ENCODE results near the gene VEGFA. TPM values are rescaled to one million over a fixed set of nuclear protein-coding genes. Genes with fewer than 3 reads are reported as not detected.

The VEGFA gene
- total RNA-seq, 2 donors from 2014 or later = 113 to 216 TPM

- peaks cover 15% of the 10 kb centered on the region for H3K4me1 ChIP-seq
- H3K27me3 ChIP-seq = no peaks in the 10 kb centered on the region
- no peak overlapping the region for H3K9ac ChIP-seq (ENCODE audit: low read depth in 2 of 2, low read length in 2 of 2)
- no peaks in the 10 kb centered on the region for H3K36me3 ChIP-seq
- intact Hi-C loops (cut with DNase I) = no loop called here
- H3K27ac ChIP-seq = no peak overlapping the region
- DNase-seq = no peak
- TF ChIP-seq CTCF (IDR thresholded peaks at IDR 0.05) = no peak
- no peak overlapping the region for H3K4me3 ChIP-seq
- H3K9me3 ChIP-seq = no peaks in the 10 kb centered on the region
Measured at GRCh38 chr6:43819958-43820357, 49.9 kb downstream of the VEGFA start.

- peaks cover 12% of the 10 kb centered on the region for H3K4me1 ChIP-seq
- no peaks in the 10 kb centered on the region for H3K9me3 ChIP-seq
- no peak for DNase-seq
- intact Hi-C loops (cut with DNase I) = no loop called here
- H3K4me3 ChIP-seq = no peak overlapping the region
- no peak overlapping the region for H3K9ac ChIP-seq (ENCODE audit: low read depth in 2 of 2, low read length in 2 of 2)
- no peaks in the 10 kb centered on the region for H3K36me3 ChIP-seq
- no peak for TF ChIP-seq CTCF (IDR thresholded peaks at IDR 0.05)
- no peaks in the 10 kb centered on the region for H3K27me3 ChIP-seq
- H3K27ac ChIP-seq = no peak overlapping the region
Measured at GRCh38 chr6:43820486-43820885, 50.5 kb downstream of the VEGFA start.

- Histone ChIP-seq H3K9me3 (no peaks in the 10 kb centered on the region), H3K36me3 (no peaks in the 10 kb centered on the region), H3K27ac (no peak overlapping the region), H3K27me3 (no peaks in the 10 kb centered on the region), H3K4me3 (no peak overlapping the region), H3K4me1 (peaks cover 12% of the 10 kb centered on the region), H3K9ac (ENCODE audit: low read depth in 2 of 2, low read length in 2 of 2) (no peak overlapping the region)
- no peak for TF ChIP-seq CTCF (IDR thresholded peaks at IDR 0.05)
- DNase-seq = no peak
- intact Hi-C loops (cut with DNase I) = no loop called here
Measured at GRCh38 chr6:43821101-43821886, 51.3 kb downstream of the VEGFA start.

- no peak overlapping the region for H3K27ac ChIP-seq
Measured at GRCh38 chr6:43823390-43823789, 53.4 kb downstream of the VEGFA start.

More at GRCh38 chr6:43823390-43823789, 53.4 kb downstream of the VEGFA start:
- DNase-seq = no peak
- no peaks in the 10 kb centered on the region for H3K27me3 ChIP-seq
- H3K4me3 ChIP-seq = no peak overlapping the region
- TF ChIP-seq CTCF (IDR thresholded peaks at IDR 0.05) = no peak
- peaks cover 12% of the 10 kb centered on the region for H3K4me1 ChIP-seq
- no peaks in the 10 kb centered on the region for H3K9me3 ChIP-seq
- intact Hi-C loops (cut with DNase I) = no loop called here
- no peaks in the 10 kb centered on the region for H3K36me3 ChIP-seq
- no peak overlapping the region for H3K9ac ChIP-seq (ENCODE audit: low read depth in 2 of 2, low read length in 2 of 2)

Measured in colonic mucosa (tissue), 4 donors.